WTC11 (cell line): ENCODE measurements around the gene COL5A2.

Experiments used
- ATF3 ChIP-seq: sonication (generic); formaldehyde crosslinking; conservative IDR thresholded peaks from 2 replicates; pipeline ENCODE4 v1.8.1; 2022; ENCODE audit warnings: mild to moderate bottlenecking, missing genetic modification reagents
- CREM ChIP-seq: sonication (generic); formaldehyde crosslinking; IDR thresholded peaks from 2 replicates; pipeline ENCODE4 v1.8.1; 2022; ENCODE audit warnings: mild to moderate bottlenecking, missing genetic modification reagents, moderate library complexity
- CTCF ChIP-seq: fragments of 200-600 bp; IDR thresholded peaks from 2 replicates; pipeline ENCODE4 v1.8.0; 2022; ENCODE audit warnings: antibody characterized with exemption
- RELA ChIP-seq: sonication (generic); formaldehyde crosslinking; IDR thresholded peaks from 2 replicates; pipeline ENCODE4 v1.8.1; 2022; ENCODE audit warnings: missing genetic modification reagents, mild to moderate bottlenecking, borderline replicate concordance
- TEAD4 ChIP-seq: sonication (generic); formaldehyde crosslinking; IDR thresholded peaks from 2 replicates; pipeline ENCODE4 v1.8.0; 2022; ENCODE audit warnings: mild to moderate bottlenecking, missing genetic modification reagents
- ZNF263 ChIP-seq: sonication (generic); formaldehyde crosslinking; IDR thresholded peaks from 2 replicates; pipeline ENCODE4 v1.8.1; 2022; ENCODE audit warnings: low read depth, mild to moderate bottlenecking, moderate library complexity, missing genetic modification reagents

DNA sequence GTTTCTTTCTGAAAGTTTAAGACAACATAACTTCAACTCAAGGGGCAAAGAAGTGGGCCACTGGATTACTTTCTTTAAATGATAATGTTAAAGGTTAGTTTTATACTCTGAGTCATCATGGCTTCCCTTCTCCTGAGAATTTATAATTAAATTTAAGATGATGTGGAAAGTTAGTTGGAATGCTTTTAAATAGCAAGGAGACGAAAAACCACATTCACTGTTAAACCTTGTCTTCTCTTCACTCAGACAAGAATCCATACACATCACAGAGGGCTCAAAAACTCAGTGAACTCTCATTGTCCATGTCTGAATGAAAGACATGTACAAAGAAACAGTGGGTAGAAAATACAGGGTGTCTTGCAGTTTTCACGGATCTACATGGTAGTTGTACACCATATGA lies 65.6 kb downstream of the COL5A2 start:
- TF ChIP-seq ZNF263 (CRISPR knock-in tag), result no peak
- TF ChIP-seq CREM, result no peak
- no peak for TF ChIP-seq RELA (CRISPR knock-in tag)
- no peak for TF ChIP-seq TEAD4 (CRISPR knock-in tag)
- TF ChIP-seq CTCF, result no peak
- TF ChIP-seq ATF3, result no peak
